ENCODE measurements around the gene STRN4.
A peak's percentile ranks its signal among the peaks of the same experiment; 100 is the strongest.

The STRN4 gene

DNA sequence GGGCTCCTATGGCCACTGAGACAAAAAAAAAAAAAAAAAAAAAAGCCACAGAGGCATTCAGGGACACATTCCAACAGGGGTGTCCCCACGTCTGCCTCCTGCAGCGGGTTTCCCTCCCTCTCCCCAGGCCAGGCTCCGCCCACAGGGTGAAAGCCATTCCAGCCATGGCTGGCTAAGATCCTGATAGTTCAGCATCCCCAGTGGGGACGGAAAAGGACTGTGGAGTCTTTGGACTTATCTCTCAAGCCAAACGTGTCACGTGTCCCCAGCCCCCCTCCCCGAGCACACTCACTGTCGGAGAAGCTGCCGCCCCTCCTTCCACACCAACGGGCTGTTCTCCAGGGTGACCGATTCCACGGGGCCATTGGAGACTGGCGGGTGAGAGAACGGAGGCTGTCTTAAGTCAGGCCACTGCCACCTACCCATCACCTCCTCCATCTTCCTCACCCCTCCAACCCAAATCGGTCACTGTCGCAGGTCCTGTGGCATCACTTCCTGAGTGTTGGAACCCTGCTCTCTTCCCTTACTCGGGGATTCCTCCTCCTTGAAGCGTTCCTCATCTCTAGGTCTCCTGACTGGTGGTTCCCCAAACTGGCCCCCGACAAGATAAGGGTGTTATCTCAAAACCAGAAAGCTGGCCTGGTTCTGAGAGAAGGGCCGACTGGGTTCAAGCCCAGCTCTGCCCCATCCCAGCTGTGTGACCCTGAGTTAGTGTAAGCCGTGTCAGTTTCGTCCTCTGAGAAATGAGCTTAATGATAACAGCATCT lies 9.5 kb downstream of the STRN4 start:
- ChIA-PET POLR2A (ENCODE audit: low non-redundant PET) (no interaction called here), CTCF (no interaction called here)
- DNase-seq (ENCODE audit: low spot score): no peak

DNA sequence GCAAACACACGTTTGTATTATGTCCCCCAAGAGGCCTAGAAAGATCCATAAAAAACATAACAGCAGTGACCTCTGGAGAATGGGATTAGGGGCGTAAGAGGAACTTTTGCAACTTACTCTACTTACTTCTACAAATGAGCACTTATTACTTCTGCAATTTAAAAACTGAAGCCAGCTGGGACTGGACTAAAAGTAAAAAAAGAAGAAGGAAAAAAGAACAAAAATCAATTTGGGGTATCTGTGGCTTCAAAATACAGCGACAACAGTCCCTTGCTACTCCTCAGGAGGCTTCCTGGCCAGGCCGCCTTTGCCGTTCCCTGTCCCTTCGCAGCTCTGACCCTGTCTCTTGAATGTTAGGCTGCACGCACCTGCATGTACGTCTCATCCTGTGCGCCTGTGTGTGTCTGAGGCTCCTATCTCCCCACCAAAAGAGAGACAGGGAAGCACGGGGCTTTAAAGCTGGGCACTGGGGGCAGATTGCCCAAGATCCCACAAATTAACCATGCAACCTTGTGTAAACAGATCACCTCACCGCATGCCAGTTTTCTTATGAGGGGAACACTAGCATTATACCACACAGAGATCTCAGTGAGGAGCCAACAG lies 12.5 kb downstream of the STRN4 start:
- CTCF ChIA-PET: interaction anchor here (0.6 kb wide), 1 partner anchor 12 kb away, joined by 5 read pairs; the partner anchor contains the start of gene FKRP
- TF ChIP-seq, protein P1, sequence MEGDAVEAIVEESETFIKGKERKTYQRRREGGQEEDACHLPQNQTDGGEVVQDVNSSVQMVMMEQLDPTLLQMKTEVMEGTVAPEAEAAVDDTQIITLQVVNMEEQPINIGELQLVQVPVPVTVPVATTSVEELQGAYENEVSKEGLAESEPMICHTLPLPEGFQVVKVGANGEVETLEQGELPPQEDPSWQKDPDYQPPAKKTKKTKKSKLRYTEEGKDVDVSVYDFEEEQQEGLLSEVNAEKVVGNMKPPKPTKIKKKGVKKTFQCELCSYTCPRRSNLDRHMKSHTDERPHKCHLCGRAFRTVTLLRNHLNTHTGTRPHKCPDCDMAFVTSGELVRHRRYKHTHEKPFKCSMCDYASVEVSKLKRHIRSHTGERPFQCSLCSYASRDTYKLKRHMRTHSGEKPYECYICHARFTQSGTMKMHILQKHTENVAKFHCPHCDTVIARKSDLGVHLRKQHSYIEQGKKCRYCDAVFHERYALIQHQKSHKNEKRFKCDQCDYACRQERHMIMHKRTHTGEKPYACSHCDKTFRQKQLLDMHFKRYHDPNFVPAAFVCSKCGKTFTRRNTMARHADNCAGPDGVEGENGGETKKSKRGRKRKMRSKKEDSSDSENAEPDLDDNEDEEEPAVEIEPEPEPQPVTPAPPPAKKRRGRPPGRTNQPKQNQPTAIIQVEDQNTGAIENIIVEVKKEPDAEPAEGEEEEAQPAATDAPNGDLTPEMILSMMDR (conservative IDR thresholded peaks at IDR 0.05; ENCODE audit: low read depth): no peak
- DNase-seq (ENCODE audit: low spot score): no peak
- POLR2A ChIA-PET (ENCODE audit: low non-redundant PET): no interaction called here
- no peak overlapping the region for H3K27ac ChIP-seq

More for the DNA sequence above, 9.5 kb downstream of the STRN4 start:
- TF ChIP-seq, protein P1 (conservative IDR thresholded peaks at IDR 0.05; ENCODE audit: low read depth): no peak
- H3K27ac ChIP-seq: 0 out of 2 replicates have a peak overlapping the region, but pooled peaks have one; percentile 19

DNA sequence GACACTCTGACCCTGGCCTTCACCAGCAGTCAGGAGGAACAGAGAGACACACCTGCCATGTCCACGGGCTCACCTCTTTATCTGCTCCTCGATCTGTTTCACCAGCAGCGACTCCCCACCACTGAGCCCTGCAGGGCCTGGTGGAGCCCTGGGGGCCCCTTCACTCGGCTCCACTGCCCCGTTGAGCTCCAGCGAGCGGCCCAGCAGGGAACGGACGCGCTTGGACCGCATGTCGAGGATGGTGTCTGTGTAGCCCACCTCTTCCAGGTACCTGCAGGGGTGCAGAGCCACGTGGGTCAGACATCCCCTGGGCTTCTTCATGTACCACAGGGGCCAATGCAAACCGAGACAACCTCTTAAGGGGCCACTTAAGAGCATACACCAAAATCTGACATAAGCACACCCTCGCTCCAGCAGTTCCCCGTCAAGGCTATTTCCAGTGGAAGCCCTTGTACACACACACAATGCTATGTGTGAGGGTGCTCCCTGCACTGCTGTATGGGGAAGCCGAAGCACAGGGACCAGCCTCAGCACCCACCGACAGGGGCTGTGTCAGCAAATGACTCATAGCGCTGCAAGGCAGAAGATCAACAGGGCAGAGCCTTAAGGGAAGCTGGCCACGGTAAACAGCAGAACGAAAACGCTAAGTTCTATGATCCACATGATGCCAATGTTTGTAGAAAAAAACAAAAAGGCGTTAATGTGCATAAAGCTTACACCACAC lies 13.1 kb downstream of the STRN4 start:
- peak overlapping the region; percentile 45 for H3K27ac ChIP-seq
- CTCF ChIA-PET: no interaction called here
- POLR2A ChIA-PET (ENCODE audit: low non-redundant PET): no interaction called here
- TF ChIP-seq, protein P1 (conservative IDR thresholded peaks at IDR 0.05; ENCODE audit: low read depth): no peak
- DNase-seq (ENCODE audit: low spot score): no peak

DNA sequence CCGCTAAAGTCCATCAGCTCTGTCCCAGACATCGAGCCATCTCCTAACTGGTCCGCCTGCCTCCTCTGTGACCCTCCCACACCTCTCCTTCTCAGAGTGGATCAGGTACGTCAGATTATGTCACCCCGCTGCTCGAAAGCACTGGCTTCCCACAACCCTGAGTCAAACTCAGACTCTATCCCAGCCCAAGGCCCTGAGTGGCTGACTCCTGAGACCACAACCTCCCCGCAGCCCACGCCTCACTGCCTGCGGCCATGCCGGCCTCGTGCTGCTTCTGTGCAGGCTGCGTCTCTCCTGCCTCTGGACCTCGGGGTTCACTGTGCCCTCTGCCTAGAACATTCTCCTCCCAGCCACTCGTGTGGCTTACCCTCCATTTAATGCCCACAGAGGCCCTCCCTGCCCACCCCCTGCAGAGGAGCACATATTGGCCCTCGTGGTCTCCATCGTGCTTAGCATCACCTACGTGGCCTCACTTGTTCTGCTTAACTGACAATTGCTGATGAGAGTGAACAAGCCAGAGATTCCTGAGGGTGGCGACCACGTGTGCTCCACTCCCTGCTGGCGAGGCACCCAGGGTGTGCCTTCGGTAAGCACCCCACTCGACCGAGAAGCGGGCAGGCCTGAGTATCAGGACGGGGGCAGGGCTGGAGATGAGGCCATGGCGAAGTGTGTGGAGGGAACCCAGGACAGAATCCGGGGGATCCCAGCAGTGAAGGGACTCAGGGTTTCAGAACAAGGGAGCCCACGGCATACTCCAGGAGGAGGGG lies 13.9 kb downstream of the STRN4 start:
- CTCF ChIA-PET: interaction anchor here (0.5 to 0.7 kb wide), 2 partner anchors 10 to 326 kb away, joined by 4 to 5 read pairs; no protein-coding TSS in a partner anchor
- POLR2A ChIA-PET (ENCODE audit: low non-redundant PET): interaction anchor here (0.6 kb wide), 1 partner anchor 56 kb away, joined by 3 read pairs; no protein-coding TSS in a partner anchor
- no peak for DNase-seq (ENCODE audit: low spot score)
- TF ChIP-seq, protein P1 (conservative IDR thresholded peaks at IDR 0.05; ENCODE audit: low read depth): no peak
- peak overlapping the region; percentile 45 for H3K27ac ChIP-seq

DNA sequence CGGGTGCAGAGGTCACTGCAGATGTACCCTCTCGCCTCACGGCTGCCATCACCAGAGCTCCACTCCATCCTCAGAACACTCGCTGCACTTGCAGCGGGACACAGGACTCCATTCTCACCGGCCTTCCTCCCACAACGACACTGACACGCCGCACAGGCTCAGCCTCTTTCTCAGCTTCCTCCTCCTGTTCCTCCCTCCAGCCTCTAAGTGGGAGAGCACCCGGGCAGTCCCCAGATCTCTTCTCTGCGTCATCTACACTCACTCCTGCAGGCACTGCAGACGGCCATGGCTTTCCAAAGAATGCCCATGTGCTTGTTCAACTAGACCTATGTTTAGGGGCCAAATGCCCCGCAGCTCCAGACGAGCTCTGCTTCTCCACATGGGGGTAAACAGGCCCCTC lies 14.7 kb downstream of the STRN4 start:
- H3K27ac ChIP-seq: peak overlapping the region; percentile 45

More for the DNA sequence above, 14.7 kb downstream of the STRN4 start:
- no peak for DNase-seq (ENCODE audit: low spot score)
- ChIA-PET POLR2A (ENCODE audit: low non-redundant PET) (no interaction called here), CTCF (interaction anchor here (0.5 to 0.7 kb wide), 4 partner anchors 9 to 335 kb away, joined by 3 to 5 read pairs (median 4); no protein-coding TSS in a partner anchor)
- TF ChIP-seq, protein P1 (conservative IDR thresholded peaks at IDR 0.05; ENCODE audit: low read depth): no peak
